HG03135 (cell line): Measurements from ENCODE around the gene VANGL2.

Experiments
- ATAC-seq: cut with Tn5 transposase; IDR thresholded peaks from one replicate; pipeline ENCODE4 v1.9.1; 2021; ENCODE audit warnings: mild to moderate bottlenecking, moderate library complexity; ENCODE audit not compliant: unreplicated experiment

The VANGL2 gene

DNA sequence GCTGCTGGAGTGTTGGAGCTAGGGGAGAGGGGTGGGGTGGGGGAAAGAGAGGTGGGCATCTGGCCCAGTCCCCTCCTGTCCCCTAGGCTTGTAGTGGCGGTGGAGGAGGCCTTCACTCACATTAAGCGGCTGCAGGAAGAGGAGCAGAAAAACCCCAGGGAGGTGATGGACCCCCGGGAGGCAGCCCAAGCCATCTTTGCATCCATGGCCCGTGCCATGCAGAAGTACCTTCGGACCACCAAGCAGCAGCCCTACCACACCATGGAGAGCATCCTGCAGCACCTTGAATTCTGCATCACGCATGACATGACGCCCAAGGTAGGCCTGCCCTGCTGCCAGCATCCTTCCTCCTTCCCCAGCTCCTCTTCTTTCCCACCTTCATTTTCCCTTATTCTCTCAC, 23.6 kb downstream of the VANGL2 start:
- ATAC-seq, result no peak

DNA sequence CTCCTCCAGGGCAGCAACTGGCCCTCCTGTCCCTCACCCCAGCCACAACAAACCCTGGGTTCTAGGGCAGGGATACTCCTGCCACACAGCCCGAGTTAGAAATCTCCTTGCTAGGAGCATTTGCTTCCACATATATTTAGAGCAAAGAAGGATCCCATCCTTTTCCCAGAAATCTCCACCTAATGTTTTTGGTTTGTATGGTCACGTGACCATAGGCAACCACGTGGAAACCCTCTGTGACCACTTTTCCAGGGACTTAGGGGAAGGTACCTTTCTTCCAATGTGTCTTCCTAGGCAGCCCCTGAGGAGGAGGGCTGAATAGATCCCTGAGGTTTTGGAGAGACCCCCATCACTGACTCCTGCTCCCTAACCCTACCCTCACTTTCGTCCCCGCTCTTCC, 25.5 kb downstream of the VANGL2 start:
- ATAC-seq, result no peak

DNA sequence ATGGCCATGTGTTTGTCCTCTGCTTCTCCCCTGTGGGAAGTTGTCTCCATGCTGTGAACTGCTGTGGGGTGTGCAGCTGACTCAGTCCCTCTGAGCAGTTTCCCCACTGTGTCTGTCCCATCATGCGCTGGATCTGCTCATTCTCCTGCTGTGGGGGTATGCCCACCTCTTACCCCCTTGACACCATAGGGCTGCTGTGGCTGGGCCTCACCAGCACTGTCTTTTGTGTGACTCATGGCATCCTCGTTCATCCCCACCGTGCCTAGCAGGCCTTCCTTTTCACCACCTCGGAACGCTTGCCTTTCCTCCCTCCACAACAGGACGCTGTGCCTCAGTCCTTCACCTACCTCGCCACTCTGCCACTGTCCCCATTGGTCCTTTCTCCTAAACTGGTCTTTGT, 27.3 kb downstream of the VANGL2 start:
- ATAC-seq, result no peak

DNA sequence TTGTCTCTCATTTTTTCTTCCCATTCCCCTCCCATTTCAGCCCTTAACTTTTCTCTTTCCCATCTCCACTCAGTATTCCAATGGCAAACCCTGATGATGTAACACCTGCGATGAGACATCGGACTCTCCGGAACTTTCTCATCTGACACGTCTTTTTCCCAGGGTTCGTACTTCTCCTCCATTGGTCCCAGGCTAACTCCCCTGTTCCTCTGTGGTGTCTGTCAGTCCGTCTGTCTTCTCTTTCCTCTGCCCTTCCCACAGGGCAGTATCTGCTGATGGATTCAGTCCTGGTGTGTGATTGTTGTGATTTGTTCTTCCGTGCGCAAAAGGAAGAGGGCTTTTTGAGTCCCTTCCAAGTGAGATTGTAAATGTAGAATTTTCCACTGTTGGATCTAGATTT, 27.7 kb downstream of the VANGL2 start:
- ATAC-seq, result no peak

DNA sequence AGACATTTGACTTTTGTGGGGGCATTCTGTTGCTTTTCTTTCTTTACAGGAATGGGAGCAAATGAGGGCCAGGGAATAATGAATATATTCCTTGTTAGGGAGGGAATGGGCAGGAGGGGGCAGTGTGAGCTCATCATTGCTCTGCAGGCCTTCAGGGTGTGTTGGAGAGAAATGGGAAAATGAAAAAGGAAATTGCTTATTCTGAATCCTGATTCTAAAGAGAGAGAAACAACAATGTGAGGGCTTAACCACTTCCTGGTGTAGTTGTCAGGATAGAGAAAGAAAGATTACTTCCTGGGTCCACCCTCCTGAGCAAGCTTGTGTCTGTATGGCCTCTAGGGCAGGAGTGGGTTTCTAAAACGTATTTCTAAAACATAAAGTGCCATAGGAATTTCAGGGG, 28.3 kb downstream of the VANGL2 start:
- no peak for ATAC-seq

DNA sequence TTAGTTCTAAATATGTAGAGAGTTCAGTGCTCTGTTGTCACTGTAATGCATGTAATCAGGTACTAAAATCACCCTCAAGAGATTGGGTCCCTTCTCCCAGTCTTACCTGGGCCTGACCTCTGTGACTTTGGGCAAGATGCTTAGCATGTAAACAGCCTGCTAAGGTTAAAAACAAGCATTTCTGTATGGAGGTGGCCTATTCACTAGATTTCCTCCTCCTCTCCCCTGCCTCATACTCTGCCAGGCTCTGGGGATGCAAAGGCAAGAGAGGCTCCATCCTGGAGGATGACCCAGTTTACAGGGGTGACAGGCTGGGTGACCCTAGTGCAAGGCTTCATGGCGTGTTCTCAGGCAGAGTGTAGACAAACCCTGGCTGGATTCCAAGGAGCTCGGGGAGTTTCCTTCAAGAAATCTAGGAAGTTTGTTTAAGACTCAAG, 28.8 kb downstream of the VANGL2 start:
- ATAC-seq, result no peak

DNA sequence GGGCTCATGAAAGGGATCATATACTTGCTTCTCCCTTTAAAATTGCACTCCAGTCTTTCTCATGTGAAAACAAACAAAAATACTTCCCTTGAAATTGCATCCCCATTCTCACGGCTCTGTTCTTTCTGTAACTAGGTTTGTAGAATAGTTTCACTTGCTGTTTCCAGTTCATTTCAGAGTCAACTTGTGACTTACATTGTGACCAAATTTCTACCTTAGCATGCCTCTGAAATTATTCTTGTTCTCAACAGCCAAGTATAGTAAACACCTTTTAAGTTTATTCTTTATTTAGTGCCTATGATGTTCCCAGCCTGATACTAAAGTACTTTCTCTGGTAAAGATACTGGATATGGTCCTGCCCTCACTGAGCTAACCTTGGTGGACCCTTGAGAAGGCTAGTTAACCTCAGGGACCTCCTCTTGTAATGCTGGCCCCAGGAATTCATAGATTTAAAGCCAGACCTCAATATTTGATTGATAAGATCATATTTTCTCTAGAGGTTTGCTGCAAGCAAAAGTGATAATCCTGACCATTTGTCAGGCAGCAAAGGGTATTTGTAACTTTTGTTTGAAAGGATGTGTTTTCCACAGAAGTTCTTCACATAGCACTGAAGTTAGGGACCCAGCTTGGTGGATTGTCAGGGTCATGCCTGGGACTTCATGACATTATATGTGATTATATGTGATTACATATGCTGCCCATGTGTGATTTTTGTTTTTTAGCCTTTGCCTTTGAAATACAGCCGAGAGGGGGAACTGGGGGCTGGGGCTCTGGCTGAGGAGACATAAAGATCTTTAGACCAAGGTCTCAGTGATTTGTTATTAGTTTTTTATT, 29.6 kb downstream of the VANGL2 start:
- peak; percentile 53 for ATAC-seq

DNA sequence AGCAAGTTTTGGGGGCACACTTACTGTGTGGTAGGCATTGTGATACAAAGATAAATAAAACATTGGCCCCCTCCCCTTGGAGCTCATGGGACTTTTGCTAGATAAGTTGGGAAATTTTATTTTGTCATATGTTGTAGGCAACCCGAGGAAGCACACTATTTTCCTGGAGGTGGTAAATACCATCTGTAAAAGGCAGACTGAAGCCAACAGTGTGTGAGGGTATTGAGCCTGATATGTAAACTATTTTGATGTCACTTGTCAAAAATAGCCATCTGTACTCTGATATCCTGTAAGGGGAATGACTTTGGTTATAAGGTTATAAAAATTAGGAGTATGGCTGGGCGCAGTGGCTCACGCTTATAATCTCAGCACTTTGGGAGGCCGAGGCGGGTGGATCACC, 30.6 kb downstream of the VANGL2 start:
- ATAC-seq, result no peak

DNA sequence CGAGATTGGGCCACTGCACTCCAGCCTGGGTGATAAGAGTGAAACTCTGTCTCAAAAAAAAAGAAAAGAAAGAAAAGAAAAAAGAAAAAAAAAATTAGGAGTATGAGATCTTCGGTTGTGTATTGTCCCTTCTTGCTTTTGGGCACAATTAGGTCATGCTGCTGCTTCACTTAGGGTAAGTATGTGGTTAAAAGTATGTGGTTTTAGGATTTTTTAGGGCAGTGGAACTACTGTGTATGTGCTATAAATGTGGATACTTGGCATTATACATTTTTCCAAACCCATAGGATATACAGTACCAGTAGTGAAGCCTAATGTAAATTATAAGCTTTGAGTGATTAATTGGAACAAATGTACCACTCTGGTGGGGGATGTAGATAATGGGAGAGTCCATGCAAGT, 31.2 kb downstream of the VANGL2 start:
- no peak for ATAC-seq

DNA sequence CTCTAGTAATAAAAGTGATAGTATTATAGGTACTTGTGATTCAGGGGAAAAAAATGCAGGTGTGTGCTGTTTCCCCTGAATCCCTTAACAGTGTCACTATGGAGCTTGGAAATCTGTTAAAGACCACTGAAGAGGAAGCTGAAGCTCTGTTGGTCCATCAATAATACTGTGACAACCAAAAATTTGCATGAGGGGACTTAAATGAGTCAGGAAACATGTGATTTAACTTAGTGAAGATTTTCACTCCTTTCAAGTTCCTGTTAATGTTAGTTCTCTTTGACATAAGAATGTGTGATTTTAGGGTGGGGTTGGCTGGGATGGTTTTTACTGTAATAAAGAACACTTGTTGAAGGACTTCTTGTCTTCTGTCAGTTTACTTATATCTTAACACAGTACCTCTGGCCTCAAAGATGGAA, 32.0 kb downstream of the VANGL2 start:
- peak; percentile 68 for ATAC-seq

DNA sequence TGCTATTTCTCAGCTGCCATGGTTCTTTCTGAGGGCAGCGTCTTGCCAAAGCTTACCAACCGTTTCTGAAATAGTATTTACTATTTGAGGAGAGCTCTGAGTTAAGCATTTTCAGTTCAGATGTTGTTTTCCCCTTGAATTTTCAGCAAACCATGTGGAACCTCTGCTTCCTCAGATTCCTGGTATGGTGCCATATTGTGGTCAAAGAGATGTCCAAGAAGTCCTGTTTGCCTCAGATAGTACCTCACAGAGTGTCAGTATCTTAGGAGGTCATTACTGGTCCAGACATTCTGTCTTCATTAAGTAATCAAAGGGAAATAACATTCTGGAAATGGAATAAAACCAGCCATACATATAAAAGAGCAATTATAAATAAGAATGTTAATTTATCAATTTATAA, 36.6 kb downstream of the VANGL2 start:
- no peak for ATAC-seq

DNA sequence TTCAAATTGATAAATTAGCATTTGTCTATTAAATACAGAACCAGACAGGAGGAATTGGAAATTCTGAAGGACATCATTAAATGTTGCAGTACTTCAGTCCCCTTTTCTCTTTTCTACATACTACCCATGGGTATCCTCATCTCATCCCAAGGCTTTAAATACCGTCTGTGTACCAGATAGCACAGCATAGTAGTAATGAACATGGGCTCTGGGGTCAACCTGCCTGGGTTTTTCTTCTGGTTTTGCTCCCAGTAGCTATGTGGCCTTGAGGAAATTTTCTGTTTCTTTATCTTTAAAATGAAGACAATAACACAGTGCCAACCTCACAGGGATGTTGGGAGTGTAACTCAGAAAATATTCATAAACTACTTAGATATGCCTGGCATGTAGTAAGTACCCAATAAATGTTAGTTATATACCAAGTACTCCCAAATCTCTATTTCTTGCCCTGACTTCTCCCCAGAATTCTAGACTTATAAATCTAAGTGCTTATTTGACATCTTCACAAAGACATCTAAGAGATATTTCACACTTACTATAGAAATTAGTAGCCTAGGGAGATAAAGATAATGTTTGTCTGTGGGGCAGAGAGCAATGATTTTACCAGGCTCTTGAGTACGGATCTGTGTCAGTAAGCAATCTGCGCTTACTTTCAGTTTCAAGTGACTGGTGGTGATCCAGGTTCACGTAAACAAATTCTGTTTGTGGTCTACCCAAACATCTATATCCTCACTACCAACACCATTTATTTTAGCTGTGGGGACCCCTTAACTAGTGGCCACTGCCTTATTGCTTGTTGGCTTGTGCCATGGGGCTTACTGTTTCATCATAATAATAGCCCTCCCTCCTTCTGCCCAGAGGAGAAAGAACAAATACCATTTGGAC, 37.3 kb downstream of the VANGL2 start:
- ATAC-seq, result peak; percentile 81

DNA sequence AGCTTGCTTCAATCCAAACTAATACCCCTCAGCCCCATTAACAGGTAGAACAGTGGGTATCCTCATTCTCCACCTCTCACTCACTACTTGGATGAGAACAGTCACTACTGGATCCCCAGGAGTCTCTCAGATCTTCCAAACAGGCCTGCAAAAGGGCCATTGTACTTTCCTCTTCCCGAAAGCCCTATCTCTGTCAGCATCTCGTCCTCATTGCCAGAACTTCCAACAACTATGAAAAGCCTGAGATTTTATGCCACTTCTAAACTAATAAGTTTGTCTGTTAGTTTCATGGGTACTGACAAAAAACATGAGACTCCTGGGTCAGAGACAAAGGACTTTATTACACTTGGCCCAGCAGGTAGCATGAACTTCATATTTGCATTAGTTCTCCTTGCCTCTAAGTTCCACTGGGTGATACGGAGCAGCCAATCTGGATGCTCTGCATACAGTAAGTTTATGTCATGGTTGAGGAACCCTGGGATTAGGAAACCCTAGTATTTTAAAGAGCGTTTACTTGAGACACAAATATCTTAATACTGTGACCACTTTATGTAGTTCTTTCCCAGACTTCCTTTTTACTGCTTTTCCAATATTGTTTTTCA, 38.1 kb downstream of the VANGL2 start:
- ATAC-seq, result no peak

DNA sequence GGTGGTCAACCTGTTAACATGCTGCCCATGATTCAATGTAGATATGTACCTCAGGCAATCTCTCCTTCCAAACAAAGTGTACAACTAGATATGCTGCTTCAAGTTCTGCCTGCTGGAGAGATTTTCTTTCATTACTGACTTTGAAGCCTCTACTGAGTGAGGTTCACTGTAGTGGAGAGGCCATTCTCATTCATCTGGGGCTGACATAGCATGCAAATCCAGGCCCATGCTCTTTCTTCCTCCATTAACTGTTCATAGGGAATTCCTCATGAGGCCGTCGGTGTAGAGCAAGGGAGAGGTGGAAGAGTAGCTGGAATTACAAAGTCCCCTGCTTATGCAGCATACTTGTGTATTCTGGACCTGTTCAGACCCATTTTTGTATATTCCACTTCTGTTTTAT, 38.6 kb downstream of the VANGL2 start:
- ATAC-seq, result no peak

DNA sequence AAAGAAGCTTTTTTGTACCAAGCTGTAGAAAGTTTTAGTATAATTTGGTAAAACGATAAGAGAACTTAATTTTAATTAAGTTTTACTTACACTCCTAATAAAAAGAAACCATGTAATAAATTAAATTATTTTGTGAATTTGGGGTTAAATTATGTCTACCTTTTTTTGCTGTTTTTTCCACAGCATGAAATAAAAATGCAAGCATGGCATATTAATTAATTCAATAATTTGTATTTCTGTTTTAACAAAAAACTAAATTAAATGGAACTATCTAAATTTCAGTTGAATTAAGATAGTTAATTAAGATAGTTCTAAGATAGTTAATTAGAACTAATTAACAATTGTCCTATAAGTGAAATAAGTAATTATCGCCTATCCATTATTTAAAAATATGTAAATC, 39.4 kb downstream of the VANGL2 start:
- no peak for ATAC-seq

DNA sequence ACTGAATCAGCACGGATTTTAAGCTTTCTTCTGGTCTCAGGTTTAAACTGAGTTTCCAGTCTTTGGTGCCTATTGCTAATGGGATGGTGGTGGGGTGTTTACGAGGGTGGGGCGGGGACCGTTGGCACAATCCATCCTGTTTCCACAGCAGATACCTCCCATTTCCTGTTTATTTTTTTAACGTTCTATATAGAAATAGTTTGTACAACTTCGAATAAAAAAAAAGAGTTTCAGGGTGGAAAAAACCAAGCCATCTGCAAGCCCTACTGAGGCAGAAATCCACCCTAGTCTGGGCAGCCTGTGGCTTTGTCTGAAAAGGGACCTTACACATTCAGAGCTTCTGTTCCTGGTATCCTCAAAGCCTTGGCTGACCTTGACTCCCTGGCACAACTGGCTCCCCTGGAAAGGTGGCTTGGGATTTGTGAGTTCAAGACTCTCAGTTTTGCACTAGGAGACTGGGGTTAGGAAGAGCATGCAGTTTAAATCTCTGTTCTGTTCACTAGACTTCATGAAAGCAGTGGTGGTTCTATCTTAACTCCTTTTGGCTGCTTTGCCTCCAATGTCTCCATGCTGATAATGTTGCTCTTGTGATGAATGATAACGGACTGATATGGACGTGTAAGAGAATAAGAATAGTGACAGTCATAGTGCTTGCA, 46.7 kb downstream of the VANGL2 start:
- ATAC-seq, result no peak

DNA sequence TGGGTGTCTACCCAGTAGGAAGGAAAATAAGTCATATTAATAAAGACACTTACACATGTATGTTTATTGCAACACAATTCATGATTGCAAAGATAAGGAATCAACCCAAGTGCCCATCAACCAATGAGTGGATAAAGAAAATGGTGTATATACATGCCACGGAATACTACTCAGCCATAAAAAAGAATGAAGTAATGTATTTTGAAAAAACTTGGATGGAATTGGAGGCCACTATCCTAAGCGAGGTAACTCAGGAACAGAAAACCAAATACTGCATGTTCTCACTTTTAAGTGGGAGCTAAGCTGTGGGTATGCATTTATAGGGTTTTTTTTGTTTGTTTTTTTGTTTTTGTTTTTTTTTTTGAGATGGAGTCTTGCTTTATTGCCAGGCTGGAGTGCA, 49.1 kb downstream of the VANGL2 start:
- ATAC-seq, result no peak

DNA sequence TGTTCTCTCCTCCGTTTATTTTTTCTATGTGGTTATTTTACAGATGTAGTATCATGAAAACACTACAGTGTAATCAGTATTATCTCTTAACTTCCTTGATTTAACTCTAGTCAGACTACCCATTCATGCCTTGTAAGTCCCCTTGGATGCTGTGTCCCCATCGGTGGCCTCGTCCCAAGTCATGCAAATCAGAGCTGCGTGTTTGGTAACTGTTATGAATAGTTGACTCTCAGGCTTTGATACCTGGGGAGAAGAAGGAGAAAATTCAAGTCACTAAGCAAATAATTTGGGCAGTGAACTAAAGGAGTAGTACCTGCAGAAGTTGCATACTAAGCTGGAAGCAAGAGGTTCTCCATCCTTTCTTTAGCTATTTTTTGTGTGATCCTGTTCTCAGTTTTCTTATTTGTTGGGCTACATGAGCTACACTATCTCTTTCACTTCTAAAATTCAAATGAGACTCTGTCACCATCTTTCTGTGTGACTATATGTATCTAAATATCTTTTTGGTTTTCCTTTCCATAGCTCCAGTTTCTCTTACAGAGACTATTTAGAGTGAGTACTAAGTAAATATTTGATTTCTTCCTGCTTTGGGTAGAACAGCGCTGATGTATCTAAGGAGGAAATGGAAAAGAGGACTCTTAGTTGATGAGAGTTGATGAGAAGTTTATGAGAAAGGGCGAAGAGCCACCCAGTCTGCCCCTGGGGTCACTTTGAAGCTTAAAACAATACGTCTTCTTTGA, 50.9 kb downstream of the VANGL2 start:
- peak; percentile 60 for ATAC-seq

DNA sequence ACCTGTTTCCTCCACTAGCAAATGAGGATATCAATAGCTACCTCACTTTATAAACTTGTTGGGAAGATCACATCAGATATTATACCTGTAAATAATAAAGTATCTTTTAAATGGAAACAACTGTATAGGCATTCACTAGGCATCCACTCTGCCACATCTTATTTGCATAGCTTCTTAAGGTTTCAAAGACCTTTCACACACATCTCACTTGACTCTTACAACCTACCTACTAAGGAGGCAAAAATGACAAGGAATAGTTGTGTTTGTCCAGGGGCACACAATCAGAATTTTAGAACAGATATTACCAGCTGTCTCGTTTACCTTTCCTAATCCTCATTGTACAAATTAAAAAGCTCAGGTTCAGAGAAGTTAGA, 51.5 kb downstream of the VANGL2 start:
- ATAC-seq, result peak; percentile 28

DNA sequence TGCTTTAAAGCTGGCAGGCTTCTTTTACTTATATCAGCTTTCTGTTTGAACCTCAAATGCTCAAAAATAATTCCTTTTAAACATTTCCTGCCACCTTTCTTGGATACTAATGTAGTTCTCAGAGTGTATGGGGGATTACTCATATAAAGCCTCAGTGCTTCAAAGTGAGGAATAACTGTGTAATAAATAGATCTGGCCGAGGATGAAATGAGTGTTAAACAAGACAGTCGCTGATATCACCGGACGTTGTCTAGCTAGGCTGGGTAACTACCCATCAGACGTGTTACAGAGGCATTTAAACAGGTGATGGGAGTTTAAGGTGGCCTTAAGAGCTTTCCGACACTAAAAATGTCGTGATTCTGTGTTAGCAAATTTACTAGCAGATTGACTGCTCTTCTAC, 53.1 kb downstream of the VANGL2 start:
- peak; percentile 49 for ATAC-seq
